GM19397 (cell line): ENCODE results near the gene AFDN.

Source experiments
- ATAC-seq: cut with Tn5 transposase; IDR thresholded peaks from one replicate; pipeline ENCODE4 v1.9.1; 2021; ENCODE audit warnings: mild to moderate bottlenecking, moderate library complexity; ENCODE audit not compliant: unreplicated experiment

Gene AFDN

DNA sequence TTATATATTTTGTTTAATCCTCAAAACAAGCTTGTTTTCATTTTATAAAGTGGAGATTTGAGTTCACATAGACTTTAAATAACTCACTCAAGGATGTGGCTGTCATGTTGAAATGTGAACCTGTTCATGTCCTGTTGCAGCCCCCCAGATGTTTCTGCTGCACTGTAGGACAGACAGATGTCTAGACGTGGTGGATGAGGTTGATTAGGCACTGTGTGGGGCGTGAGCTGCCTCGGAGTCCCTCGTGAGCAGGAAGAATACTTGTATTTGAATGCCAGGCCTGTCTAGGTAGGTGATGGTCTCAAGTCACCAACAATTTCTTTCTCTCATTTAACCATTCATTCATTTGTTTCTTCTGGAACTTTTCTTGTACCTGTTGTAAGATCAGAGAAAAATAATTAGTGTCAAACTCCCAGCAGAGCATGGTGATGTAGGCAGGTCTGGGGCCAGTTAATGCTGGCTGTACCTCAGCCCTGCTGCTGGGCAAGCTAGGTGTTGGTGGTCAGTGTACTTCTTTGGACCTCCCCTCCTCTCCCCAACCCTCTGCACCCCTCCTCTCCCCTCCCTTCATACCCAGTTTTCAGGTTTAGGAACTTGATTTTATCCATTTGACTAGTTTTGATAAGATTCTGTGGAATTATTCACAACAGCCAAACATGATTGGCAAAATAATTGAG is 34.0 kb downstream of the AFDN start:
- ATAC-seq: no peak

DNA sequence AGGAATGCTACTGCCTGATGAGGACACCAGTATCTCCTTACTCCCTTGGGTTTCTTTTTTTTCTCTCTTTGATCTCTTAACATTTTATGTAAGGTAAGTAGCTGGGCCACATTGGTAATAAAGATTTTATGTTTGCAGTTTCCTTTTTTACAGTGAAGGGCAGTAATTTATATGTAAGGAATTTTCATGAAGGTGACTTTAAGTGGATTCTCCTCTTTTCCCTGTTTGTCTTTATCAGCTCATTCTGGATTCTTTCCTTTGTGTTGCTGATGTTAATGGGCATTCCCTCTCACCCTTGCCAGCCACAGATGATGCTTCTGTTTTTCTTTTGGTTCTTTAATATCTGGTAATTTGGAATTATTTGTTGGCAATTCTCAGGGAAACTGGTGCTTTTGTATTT is 34.7 kb downstream of the AFDN start:
- no peak for ATAC-seq

DNA sequence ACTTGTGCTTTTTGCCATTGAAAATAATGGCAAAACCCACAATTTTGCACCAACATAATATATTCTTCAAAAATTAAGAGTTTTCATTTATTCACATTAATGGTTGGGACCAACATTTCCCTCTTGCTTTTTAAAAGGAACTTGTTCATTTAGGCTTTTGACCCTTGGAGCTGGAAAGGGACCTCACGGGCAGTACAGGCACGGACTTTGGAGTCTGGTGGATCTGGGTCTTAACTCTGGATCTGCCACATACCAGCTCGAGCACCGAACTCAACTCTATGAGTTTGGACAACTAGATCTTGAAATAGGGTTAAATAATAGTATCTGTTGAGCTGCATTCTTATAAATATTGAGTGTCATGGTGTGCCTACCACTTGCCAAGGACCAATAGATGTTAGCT is 37.2 kb downstream of the AFDN start:
- ATAC-seq: no peak

DNA sequence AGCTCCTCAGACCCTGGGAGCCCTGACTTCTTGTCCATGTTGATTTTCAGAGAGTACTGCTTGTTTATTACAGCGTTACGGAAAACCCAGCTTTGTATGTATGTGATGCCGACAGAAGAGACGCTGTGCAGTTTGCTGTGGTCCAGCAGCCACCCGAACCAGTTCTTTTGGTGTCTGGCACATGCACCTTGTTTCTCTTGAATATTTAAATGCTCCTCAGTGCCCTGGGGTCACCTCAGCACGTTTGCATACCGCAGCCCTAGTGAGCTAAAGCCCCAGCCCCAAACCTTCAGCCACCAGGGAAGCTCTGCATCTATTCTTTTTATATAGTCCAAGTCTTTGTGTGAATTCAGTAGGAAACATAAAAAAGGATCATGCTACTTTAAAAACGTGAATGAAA is 39.9 kb downstream of the AFDN start:
- ATAC-seq: no peak

DNA sequence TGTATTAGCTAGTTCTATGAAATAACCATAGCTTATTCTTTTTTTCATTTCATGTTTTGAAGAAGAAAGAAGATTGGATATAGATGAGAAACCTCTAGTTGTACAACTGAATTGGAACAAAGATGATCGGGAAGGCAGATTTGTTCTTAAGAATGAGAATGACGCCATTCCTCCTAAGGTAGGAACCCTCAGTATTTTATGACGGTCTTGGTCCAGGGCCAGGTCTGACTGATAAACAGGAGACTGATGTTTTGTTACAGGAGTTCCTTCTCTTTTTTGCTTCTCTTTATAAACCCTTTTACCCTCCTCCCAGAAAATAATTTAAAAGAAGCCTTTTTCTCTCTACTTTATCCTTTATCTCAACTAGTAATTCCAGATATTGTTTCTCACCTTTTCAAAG is 43.6 kb downstream of the AFDN start:
- no peak for ATAC-seq

DNA sequence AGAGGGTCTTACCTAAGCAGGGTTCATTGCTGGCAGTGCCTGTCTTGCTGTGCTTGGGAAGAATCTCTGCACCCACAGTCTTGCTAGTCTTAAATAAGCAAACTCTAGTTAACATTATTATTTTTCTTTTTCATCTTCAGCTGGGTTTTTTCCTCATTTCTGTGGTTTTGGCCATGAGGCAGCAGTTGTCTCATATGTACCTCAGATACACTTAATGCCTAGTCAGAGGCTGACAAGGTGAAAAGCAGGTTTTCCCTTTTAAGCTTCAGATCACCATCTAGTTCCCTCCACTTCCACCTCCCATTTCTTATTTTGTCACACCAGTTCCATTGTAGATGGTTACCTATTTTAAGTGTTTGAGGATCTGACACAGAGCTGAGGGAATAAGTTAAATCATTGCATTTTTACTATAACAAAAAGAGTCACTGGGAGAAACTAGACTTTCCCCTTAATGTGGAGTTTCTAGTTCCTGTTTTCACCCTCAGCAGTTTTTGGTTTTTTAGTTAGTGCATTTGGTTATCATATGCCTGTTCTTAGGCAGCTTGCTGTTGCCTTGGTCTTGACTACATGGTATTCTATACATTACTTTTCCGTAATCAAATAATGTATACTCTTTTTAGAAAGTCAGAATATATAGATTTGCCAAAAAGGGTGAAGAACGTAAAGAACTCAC is 46.0 kb downstream of the AFDN start:
- no peak for ATAC-seq

DNA sequence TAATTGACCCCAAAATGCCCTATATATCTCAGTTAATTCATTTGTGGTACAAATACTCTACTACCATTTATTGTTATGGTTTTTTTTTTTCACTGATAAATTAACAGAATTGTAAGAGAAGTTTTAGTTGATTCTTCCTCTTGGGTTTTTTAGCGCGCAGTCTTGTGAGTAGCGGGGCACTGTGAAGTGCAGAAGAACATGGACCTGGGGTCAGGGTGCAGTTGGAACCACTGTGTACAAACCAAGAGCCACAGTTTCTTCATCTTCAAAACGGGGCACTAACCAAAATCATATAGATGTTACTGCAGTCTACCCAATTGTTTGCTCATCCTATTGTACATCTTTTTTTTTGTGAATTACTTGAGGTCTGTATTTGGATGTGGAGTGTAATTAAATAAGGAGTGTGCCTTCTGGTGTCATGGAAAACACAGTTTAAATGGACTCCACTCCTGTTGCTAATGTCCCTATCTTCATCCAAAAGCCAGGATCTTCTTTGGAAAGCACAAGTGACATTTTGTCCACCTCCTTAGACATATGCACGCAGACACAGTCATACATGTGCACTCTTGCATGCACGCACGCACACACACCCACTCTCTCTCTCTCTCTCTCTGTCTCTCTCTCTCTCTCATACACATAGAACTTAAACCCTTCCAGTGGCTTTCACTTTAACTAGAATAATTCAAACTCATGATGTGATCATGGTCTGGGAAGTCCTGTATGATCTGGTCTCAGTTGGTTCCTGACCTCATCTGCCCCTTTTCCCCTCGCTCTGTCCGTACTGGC is 51.5 kb downstream of the AFDN start:
- no peak for ATAC-seq

DNA sequence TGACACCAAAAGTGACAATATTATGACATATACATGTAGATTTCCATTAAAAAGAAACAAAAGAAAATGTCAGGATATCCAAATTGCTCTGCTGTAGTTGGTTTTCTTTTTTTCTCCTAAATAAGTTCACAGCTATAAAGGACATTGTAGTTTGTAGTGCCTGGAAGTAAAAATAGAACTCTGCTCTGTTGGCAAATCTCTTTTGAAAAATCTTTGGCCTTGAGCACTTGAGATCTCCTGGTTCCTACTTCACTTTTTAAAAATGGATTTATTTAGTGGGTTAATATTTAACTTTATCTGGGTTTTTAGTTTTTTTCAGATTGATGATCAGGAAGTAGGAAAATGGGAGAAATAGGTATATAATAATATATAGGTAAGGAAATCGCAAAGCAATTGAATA is 52.9 kb downstream of the AFDN start:
- ATAC-seq: no peak

DNA sequence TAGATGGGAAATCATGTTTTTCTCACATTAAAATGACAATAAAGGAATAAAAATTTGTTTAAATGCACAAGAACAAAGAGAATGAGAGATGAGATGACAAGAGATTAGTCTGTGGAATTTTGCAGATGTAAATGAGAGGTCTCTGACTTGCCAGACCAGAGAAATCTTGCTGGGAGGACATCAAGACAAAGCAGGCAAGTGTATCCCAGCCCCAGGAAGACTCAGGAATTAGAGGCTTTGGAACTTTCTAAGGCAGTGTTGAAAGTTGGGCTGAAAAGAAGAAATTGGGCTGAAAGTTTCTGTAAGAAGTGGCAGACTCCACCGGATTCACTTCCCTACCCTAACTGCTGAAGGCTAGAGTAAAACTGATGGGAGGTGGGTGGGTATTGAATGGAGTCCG is 54.6 kb downstream of the AFDN start:
- no peak for ATAC-seq

DNA sequence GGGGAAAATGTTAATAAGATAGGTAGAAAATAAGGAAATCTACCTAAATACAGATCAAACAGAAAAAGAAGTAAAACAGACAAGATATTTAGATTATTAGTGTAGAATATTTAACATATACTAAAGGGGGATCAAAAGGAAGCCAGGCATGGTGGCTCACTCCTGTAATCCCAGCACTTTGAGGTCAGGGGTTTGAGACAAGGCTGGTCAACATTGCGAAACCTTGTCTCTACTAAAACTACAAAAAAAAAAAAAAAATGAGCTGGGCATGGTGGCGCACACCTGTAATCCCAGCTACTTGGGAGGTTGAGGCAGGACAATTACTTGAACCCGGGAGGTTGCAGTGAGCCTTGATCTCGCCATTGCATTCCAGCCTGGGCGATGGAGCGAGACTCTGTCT is 55.5 kb downstream of the AFDN start:
- ATAC-seq: no peak

DNA sequence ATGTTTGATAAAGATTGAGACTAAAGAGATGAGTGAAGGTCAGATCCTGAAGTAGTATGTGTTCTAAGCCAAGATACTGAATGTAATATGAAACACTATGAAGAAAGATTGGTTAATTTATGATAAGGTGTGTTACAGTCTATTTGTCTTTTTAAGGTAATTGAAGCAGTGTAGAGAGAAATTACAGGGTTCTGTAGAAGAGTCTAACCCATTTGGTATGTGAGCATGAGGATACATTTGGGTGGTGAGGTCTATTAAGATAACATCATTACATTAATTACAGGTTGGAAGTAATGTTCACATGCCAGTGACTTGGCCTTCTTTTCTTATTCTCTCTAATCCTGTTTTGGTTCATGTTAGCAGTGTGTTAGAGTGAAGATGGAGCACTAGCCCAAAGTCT is 61.4 kb downstream of the AFDN start:
- no peak for ATAC-seq

DNA sequence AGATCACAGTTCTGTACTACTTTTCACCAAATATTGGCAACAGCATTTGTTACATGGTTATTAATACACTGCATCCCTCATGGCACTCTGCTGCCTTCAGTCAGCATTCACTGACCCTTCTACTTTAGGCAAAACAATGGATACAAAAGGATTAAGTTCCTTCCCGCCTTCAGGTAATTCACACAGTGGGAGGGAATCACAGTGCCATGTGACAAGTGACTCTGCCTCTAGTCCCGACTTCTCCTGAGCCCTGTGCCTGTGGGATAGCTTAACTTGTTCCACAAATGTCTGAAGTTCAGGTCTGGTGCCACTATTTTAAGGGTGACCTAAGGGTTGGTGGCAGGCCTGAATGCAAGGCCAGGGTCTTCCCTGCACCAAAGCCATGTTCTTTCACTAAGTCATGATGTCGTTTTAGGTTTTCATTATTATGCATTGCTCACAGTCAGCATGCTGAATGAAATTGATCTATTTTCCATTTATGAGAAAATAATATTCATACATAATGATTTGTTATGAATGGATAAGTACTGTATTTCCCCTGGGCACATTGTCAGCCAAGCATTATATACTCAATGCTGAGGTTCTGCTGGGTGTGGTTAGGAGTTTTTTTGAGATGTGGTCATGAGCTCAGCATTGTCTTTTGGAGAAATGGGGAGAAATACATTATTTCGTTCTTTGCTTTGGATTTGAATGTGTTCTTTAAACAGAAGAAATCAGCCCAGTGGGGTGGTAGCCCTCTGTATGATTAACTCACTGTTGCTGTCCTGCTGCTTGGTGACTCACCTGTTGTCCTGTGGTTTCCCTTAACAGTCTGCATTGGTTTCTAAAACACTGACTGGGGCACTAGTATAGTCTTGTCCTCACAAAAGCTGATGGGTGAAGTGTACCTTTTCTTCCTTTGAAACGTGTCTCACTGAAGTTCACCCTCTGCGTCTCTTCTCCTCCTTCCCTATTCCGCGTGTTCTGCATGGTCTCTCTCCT is 66.4 kb downstream of the AFDN start:
- ATAC-seq: peak; percentile 64

DNA sequence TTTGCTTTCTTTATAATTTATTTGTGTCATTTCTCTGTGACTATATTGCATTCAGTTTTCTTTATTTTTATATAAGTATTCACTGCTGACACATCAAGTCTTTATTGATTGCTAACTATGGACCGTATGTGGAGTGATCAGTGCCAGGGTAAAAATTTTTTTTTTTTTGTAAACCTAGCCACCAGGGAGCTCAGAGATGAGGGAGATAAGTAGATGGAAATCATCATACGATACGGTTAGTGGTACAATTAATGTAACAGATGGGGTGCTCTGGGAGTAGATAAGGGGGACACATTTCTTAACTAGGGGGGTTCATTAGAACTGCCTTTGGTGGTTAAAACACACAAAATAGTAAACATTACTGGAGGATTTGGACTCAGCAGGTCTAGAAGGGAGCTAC is 68.3 kb downstream of the AFDN start:
- ATAC-seq: no peak

DNA sequence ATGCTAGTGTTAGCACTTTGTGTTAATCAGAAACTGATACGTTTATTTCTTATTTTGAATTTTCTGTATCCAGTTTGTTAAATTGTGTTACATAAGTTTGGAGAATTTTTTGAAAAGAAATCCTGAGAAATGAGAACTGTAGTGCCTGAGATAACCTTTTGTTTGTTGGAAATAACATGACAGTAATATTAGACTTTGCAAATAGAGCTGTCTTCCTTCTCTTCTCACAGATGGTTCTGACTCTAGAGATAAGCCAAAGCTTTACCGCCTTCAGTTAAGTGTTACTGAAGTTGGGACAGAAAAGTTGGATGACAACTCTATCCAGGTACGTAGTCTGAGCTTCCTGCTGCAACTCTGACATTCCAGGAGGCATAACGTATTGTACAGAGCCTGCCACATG is 69.9 kb downstream of the AFDN start:
- ATAC-seq: no peak

DNA sequence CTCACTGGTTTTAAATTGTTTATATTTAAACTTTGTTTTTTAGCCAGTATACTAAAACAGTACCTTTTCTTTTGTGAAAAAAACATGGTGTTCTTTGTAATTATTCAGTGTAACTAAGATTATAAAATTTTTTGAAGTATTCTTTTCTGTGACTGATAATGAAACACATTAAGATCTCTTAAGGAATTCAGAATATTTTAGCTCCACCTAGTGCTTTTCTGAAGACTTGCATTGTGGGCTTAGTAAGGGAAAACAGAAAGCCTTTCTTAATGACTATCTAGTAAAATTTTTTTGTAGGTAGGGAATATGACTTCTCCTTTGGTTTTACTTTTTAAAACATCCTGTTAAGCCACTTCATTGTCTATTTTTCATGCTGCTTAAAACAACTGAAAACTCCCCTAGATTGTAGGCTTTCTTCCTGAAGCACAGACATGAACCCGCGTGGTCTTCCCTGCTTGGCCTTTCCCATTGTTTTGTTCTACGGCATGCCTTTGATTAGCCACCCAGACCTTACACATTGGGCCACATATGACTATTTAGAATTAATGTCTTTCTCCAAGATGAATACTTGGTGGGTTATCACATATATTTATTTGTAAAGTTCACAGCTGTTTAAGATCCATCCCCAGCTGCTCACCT is 72.1 kb downstream of the AFDN start:
- no peak for ATAC-seq

DNA sequence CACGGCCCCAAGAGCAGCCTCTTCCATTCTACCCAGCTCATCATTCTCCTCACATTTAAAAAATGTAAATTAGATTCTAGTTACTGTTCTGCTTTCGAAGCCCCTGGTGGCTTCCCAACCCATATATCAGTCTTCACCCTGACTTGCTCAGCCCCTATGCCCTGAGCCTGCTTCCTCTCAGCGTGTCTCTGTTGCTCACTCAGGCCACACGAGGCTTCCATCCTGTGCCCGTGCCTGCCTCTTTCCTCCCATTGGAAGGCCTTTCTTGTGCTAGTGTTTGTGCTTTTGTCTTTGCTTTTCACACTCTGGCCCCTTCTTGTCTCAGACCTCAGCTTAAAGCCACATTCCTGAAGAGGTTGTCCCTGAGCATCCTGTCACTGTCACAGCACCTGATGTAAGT is 78.1 kb downstream of the AFDN start:
- no peak for ATAC-seq

DNA sequence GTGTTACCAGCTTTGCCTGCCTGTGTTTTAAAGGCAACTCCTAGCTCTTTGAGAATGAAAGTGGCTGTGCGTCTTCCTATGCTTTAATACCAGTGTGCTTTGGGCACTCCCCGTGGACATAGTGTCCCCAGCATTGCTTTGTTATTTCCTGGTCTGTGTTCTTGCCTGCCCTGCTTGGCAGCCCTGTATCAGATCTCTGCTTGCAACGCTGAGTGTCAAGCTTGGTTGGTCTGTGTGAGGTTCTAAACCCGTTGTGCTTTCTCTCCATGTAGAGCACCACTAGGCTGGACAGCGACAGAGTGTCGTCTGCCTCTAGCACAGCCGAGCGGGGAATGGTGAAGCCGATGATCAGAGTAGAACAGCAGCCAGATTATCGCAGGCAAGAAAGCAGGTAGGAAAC is 80.2 kb downstream of the AFDN start:
- no peak for ATAC-seq

DNA sequence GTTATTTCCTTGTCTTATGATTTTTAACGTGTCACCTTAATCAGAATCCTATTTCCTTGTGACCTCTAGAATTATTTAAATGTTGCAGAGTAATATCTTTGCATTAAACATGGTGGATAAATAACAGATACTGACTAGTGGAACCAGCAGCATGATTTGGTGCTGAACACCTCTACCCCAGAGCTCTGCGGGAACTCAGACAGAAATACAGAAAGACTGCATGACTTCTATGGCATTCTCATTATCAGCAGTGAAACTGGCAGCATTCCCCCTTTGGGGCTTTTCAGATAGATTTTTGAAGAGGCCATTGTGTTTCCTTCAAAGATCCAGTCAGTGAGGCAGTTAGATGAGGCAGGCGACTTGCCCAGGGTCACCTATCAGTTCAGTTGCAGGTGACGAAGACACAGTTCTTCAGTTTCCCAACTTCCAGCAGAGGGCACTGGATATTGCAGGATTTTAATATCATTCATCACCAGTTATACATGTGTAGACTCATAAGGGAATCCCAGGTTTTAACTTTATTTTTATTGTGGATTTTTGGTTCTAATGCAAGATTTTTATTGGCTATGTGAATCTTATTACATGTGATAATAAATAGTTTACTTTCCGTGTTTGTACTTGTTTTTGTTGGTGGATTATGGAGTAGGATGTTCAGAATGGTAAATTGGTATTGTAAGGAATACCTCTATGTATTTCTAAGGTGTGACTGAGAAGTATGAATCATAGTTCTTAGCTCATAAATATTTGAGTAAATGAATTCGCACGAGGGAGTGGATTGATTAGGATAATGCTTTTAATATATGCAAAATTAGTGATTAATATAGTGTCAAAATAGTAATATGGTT is 81.3 kb downstream of the AFDN start:
- no peak for ATAC-seq

DNA sequence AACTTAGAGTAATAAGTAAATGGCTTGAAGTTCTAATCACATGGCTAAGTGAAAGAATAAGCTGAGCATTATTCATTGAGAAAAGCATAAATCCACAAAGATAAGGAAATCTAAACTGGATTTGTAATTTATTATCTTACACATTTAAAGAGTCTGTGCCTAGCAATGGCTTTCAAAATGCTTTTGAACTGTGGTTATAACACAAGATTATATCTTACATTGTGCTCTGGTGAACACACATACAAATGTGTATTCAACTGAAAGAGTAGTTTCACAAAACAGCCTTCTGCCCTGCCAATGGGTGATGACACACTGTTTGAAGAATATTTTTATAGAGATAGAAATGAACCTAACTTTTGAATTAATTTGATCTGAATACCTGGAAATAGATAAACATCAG is 83.3 kb downstream of the AFDN start:
- ATAC-seq: no peak

DNA sequence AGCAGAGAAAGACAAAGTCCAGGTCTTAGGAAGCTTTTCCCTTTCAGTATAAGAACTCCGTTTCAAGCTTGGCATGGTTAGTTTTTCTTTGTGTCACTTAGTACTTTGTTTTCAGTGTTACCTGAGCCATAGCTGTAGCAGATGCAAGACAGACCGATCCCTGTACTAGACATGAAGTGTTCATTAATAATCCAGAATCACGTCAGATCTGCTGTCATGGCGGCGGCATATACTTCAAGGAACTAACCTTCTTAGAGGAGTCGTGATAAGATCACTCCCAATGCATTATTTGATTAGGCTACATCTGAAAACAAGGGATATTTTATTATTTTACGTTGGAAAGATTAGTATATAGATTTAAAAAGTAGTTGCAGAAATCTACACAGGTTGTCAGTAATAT is 83.9 kb downstream of the AFDN start:
- ATAC-seq: no peak
